Stomach (tissue), 9 donors: ENCODE results near the gene TRMT1. TPM values are rescaled to one million over a fixed set of nuclear protein-coding genes. Genes with fewer than 3 reads are reported as not detected.

Source experiments
- DNase-seq, 2 donors: peaks; one replicate each; pipeline versions ENCODE4 v3.0.0 to v3.0.0-alpha.2; 2013 to 2019
- H3K27ac ChIP-seq, 5 donors: fragments of 200-600 bp in 4 of 5; sonication (generic) in 4 of 5; one replicate each; pipeline ENCODE4 v1.5.1; 2013 to 2019; ENCODE audit warnings: mild to moderate bottlenecking in 1 of 5, moderate library complexity in 1 of 5
- H3K27me3 ChIP-seq, 3 donors: fragments of 200-600 bp; sonication (generic); one replicate each; pipeline ENCODE4 v1.5.1; 2017 to 2019; ENCODE audit warnings: mixed run types in 1 of 3
- H3K36me3 ChIP-seq, 4 donors: fragments of 200-600 bp; sonication (generic); 1 replicate in 3 of 4; 2 replicates in 1 of 4; pipeline ENCODE4 v1.5.1; 2016 to 2019
- H3K4me1 ChIP-seq, 4 donors: fragments of 200-600 bp; sonication (generic); one replicate each; pipeline ENCODE4 v1.5.1; 2016 to 2019
- H3K4me3 ChIP-seq, 4 donors: fragments of 200-600 bp; sonication (generic) in 3 of 4; one replicate each; pipeline ENCODE4 v1.5.1; 2016 to 2019; ENCODE audit warnings: mild to moderate bottlenecking in 1 of 4
- H3K9me3 ChIP-seq, 4 donors: fragments of 200-600 bp; sonication (generic); one replicate each; pipeline ENCODE4 v1.5.1; 2016 to 2019
- CTCF ChIP-seq, 7 experiments: fragments of 450-650 bp in 4 of 7; fragments of 200-600 bp in 3 of 7; sonication (generic) in 3 of 7; IDR thresholded peaks; one replicate each; pipeline ENCODE4 v1.5.1; 2016 to 2019; ENCODE audit warnings: antibody characterized with exemption in 7 of 7, control low read depth in 2 of 7, mild to moderate bottlenecking in 1 of 7
- EP300 ChIP-seq: sonication (generic); formaldehyde crosslinking; IDR thresholded peaks from one replicate; pipeline ENCODE4 v1.6.1; 2017; ENCODE audit warnings: antibody characterized with exemption
- POLR2A ChIP-seq, 4 donors: fragments of 450-650 bp; IDR thresholded peaks; one replicate each; pipeline ENCODE4 v1.6.1; 2016; ENCODE audit warnings: antibody characterized with exemption in 4 of 4, control low read depth in 2 of 4, mild to moderate bottlenecking in 1 of 4, moderate library complexity in 1 of 4
- POLR2AphosphoS5 ChIP-seq, 3 donors: sonication (generic); formaldehyde crosslinking; IDR thresholded peaks; one replicate each; pipeline ENCODE4 v1.6.1; 2016; ENCODE audit warnings: antibody characterized with exemption in 3 of 3
- WGBS, 5 donors: extraction: QIAGEN DNeasy Blood & Tissue Kit in 3 of 5; methylation state at CpG; one replicate each; pipeline versions ENCODE4 v1.1.5 to v1.1.7; 2013 to 2018; 5-methylcytosine and 5-hydroxymethylcytosine counted together
- intact Hi-C: fragments of 100-400 bp; cut with DNase I; formaldehyde crosslinking; loops from one replicate; pipeline ENCODE4 v1.15.1; 2023; ENCODE audit warnings: low total_unique reads
- polyA plus RNA-seq, 3 donors: library from polyadenylated mRNA; stranded (reverse); fragments of 200-250 nt; gene quantifications; one replicate each; pipeline ENCODE4 v1.2.3, GENCODE V29; 2013
- total RNA-seq, 5 donors: library from RNA; depleted of rRNA; stranded (reverse); fragments of >200 nt; gene quantifications; one replicate each; pipeline versions ENCODE4 v1.1.0 to v1.2.3, GENCODE V29; 2014 to 2016
- donor health status: healthy with polysubstance abuse.
- donor health status: Bipolar disorder and iron deficiency.
- donor health status: healthy.

The TRMT1 gene
- total and polyA plus RNA-seq, 8 donors: 29.6 to 373 (median 58.6) TPM

- Histone ChIP-seq H3K36me3 (peaks cover 0 to 34% (median 19%) of the 10 kb centered on the region in 4 donors), H3K27ac (peak overlapping the region; percentile 19 to 88 (median 76)), H3K9me3 (no peaks in the 10 kb centered on the region), H3K4me1 (peaks cover 37 to 64% (median 56%) of the 10 kb centered on the region in 4 donors), H3K27me3 (no peaks in the 10 kb centered on the region), H3K4me3 (peak overlapping the region; percentile 86 to 100 (median 98))
- 0 to 2% (median 1%) methylated on average over 35 to 57 of the region's 57 CpGs for WGBS, 5 donors
- TF ChIP-seq EP300: no peak
- intact Hi-C loops: no loop called here
- DNase-seq: peak; percentile 52 to 84
These were observed 2.1 kb upstream of the TRMT1 start for GRCh38 chr19:13118424-13119193.

GRCh38 chr19:13117772-13118423 lies 1.4 kb upstream of the TRMT1 start, which contains the start of gene NACC1:
NACC1 (plus strand) TSS chr19:13118264; CDS start chr19:13135208, 16,944 bp downstream.
- Histone ChIP-seq H3K4me3 (peak within 1 kb of the TSS; percentile 86 to 100 (median 98)), H3K36me3 (peaks cover 0 to 41% (median 27%) of the 10 kb centered on the region in 4 donors), H3K27me3 (no peaks in the 10 kb centered on the region), H3K4me1 (peaks cover 37 to 64% (median 56%) of the 10 kb centered on the region in 4 donors), H3K9me3 (no peaks in the 10 kb centered on the region), H3K27ac (peak within 1 kb of the TSS; percentile 71 to 88 (median 80))
- WGBS, 5 donors: 2 to 5% (median 4%) methylated on average over 28 to 65 of the region's 65 CpGs
- TF ChIP-seq POLR2AphosphoS5 (IDR thresholded peaks at IDR 0.05) (peak in 2 of 3 donors; percentile 31 to 43), POLR2A (IDR thresholded peaks at IDR 0.05) (no peak), EP300 (no peak)
- peak; percentile 90 to 97 for DNase-seq
- intact Hi-C loops: no loop called here

- peaks cover 6 to 45% (median 33%) of the 10 kb centered on the region in 4 donors for H3K36me3 ChIP-seq
- no peaks in the 10 kb centered on the region for H3K27me3 ChIP-seq
- TF ChIP-seq POLR2AphosphoS5 (IDR thresholded peaks at IDR 0.05) (no peak), CTCF (IDR thresholded peaks at IDR 0.05) (no peak), EP300 (no peak), POLR2A (IDR thresholded peaks at IDR 0.05) (no peak)
- peak overlapping the region; percentile 86 to 100 (median 98) for H3K4me3 ChIP-seq
- intact Hi-C loops: no loop called here
- DNase-seq: peak in 1 of 2 donors; percentile 34
- H3K4me1 ChIP-seq: peaks cover 37 to 64% (median 56%) of the 10 kb centered on the region in 4 donors
- peak overlapping the region; percentile 71 to 86 (median 80) for H3K27ac ChIP-seq
- H3K9me3 ChIP-seq: no peaks in the 10 kb centered on the region
- WGBS, 5 donors: 10 to 12% (median 11%) methylated on average over 20 of the region's 20 CpGs
These were observed 734 bp upstream of the TRMT1 start for GRCh38 chr19:13117176-13117771.

- H3K27ac ChIP-seq: peak overlapping the region in 4 of 5 donors; percentile 71 to 86 (median 82)
- no peaks in the 10 kb centered on the region for H3K9me3 ChIP-seq
- intact Hi-C loops: no loop called here
- no peaks in the 10 kb centered on the region for H3K27me3 ChIP-seq
- peaks cover 37 to 53% (median 49%) of the 10 kb centered on the region in 4 donors for H3K4me1 ChIP-seq
- WGBS, 5 donors: 0 to 5% (median 2%) methylated on average over 5 to 18 of the region's 18 CpGs
- no peak for DNase-seq
- peak overlapping the region; percentile 86 to 100 (median 98) for H3K4me3 ChIP-seq
- TF ChIP-seq POLR2AphosphoS5 (IDR thresholded peaks at IDR 0.05): no peak
- no peak for TF ChIP-seq EP300
- no peak for TF ChIP-seq CTCF (IDR thresholded peaks at IDR 0.05)
- TF ChIP-seq POLR2A (IDR thresholded peaks at IDR 0.05): no peak
- H3K36me3 ChIP-seq: peaks cover 12 to 40% (median 38%) of the 10 kb centered on the region in 4 donors
These were observed 631 bp downstream of the TRMT1 start for GRCh38 chr19:13115936-13116281.

GRCh38 chr19:13112555-13112954 lies 4.0 kb downstream of the TRMT1 start:
- H3K4me3 ChIP-seq: no peak overlapping the region
- TF ChIP-seq CTCF (IDR thresholded peaks at IDR 0.05) (no peak), POLR2AphosphoS5 (IDR thresholded peaks at IDR 0.05) (no peak), POLR2A (IDR thresholded peaks at IDR 0.05) (no peak), EP300 (no peak)
- H3K27me3 ChIP-seq: no peaks in the 10 kb centered on the region
- intact Hi-C loops: no loop called here
- DNase-seq: no peak
- H3K9me3 ChIP-seq: no peaks in the 10 kb centered on the region
- peaks cover 22 to 73% (median 65%) of the 10 kb centered on the region in 4 donors for H3K36me3 ChIP-seq
- no peak overlapping the region for H3K27ac ChIP-seq
- 92 to 99% (median 96%) methylated on average over 10 of the region's 10 CpGs for WGBS, 5 donors
- peaks cover 15 to 26% (median 23%) of the 10 kb centered on the region in 4 donors for H3K4me1 ChIP-seq
